GM12872 (cell line): Measurements from ENCODE around the gene MYO1G.

ENCODE experiments used
- CTCF ChIP-seq: IDR thresholded peaks from 3 replicates; pipeline ENCODE4 v1.5.1; 2011; ENCODE audit warnings: low read depth, mild to moderate bottlenecking, low read length, moderate library complexity; ENCODE audit not compliant: insufficient read depth

Gene MYO1G

GRCh38 chr7:44981035-44981706 is 2.4 kb upstream of the MYO1G start:
- TF ChIP-seq CTCF = no peak

GRCh38 chr7:44980393-44981034 is 1.7 kb upstream of the MYO1G start:
- TF ChIP-seq CTCF = no peak

GRCh38 chr7:44979481-44980392 is 922 bp upstream of the MYO1G start:
- TF ChIP-seq CTCF = peak; percentile 78

GRCh38 chr7:44977959-44978335 is 868 bp downstream of the MYO1G start:
- no peak for TF ChIP-seq CTCF

GRCh38 chr7:44977304-44977958 is 1.4 kb downstream of the MYO1G start:
- no peak for TF ChIP-seq CTCF

GRCh38 chr7:44976746-44977196 is 2.0 kb downstream of the MYO1G start:
- TF ChIP-seq CTCF = no peak
